Endometrial microvascular endothelial cells (primary cell): Measurements from ENCODE around the gene SAMD4A. TPM values are rescaled to one million over a fixed set of nuclear protein-coding genes. Genes with fewer than 3 reads are reported as not detected.

ENCODE experiments used
- in situ Hi-C: cut with HindIII; loops from 2 replicates; pipeline ENCODE4 v1.10.0; 2017; ENCODE audit warnings: low sequenced_read_pairs, low pct_unique_long_range_greater_than_20kb; ENCODE audit errors: inconsistent ontology term
- total RNA-seq: library from RNA; depleted of rRNA; stranded (reverse); fragments of >200 nt; gene quantifications from one replicate; pipeline ENCODE4 v1.2.3, GENCODE V29; 2015; ENCODE audit errors: inconsistent ontology term

SAMD4A gene
- total RNA-seq, 1 donor from 2014 or later = 36.1 TPM

- in situ Hi-C loops = no loop called here
Observed at GRCh38 chr14:54646626-54647025, 79.7 kb downstream of the SAMD4A start.

GRCh38 chr14:54647378-54647777 lies 80.5 kb downstream of the SAMD4A start:
- in situ Hi-C loops = no loop called here

- in situ Hi-C loops = no loop called here
Observed at GRCh38 chr14:54649056-54649455, 82.1 kb downstream of the SAMD4A start.

GRCh38 chr14:54650331-54650958 lies 83.5 kb downstream of the SAMD4A start:
- in situ Hi-C loops = no loop called here

- in situ Hi-C loops = no loop called here
Observed at GRCh38 chr14:54650959-54651351, 84.0 kb downstream of the SAMD4A start.

GRCh38 chr14:54651649-54652048 lies 84.7 kb downstream of the SAMD4A start:
- in situ Hi-C loops = no loop called here

- in situ Hi-C loops = no loop called here
Observed at GRCh38 chr14:54652188-54652587, 85.3 kb downstream of the SAMD4A start.

- in situ Hi-C loops = no loop called here
Observed at GRCh38 chr14:54652605-54653052, 85.7 kb downstream of the SAMD4A start.

- in situ Hi-C loops = no loop called here
Observed at GRCh38 chr14:54653712-54654469, 87.0 kb downstream of the SAMD4A start.

- in situ Hi-C loops = no loop called here
Observed at GRCh38 chr14:54654605-54655004, 87.7 kb downstream of the SAMD4A start.

GRCh38 chr14:54658836-54659235 lies 91.9 kb downstream of the SAMD4A start:
- in situ Hi-C loops = no loop called here

- in situ Hi-C loops = no loop called here
Observed at GRCh38 chr14:54659365-54659764, 92.4 kb downstream of the SAMD4A start.

- in situ Hi-C loops = no loop called here
Observed at GRCh38 chr14:54660604-54661111, 93.7 kb downstream of the SAMD4A start.

GRCh38 chr14:54662491-54663133 lies 95.7 kb downstream of the SAMD4A start:
- in situ Hi-C loops = no loop called here

GRCh38 chr14:54664961-54665360 lies 98.0 kb downstream of the SAMD4A start:
- in situ Hi-C loops = no loop called here

GRCh38 chr14:54665946-54666345 lies 99.0 kb downstream of the SAMD4A start:
- in situ Hi-C loops = no loop called here

- in situ Hi-C loops = no loop called here
Observed at GRCh38 chr14:54667026-54667744, 100.3 kb downstream of the SAMD4A start.

GRCh38 chr14:54667764-54668163 lies 100.8 kb downstream of the SAMD4A start:
- in situ Hi-C loops = no loop called here
